ENCODE results near the gene CZIB. TPM values are rescaled to one million over a fixed set of nuclear protein-coding genes. Genes with fewer than 3 reads are reported as not detected.

The CZIB gene
- total and polyA plus RNA-seq, 2 of the 13 experiments (the other 11 are each of a cell fraction or from before 2014, with no cell fraction given), result 49.2 to 67.0 TPM

DNA sequence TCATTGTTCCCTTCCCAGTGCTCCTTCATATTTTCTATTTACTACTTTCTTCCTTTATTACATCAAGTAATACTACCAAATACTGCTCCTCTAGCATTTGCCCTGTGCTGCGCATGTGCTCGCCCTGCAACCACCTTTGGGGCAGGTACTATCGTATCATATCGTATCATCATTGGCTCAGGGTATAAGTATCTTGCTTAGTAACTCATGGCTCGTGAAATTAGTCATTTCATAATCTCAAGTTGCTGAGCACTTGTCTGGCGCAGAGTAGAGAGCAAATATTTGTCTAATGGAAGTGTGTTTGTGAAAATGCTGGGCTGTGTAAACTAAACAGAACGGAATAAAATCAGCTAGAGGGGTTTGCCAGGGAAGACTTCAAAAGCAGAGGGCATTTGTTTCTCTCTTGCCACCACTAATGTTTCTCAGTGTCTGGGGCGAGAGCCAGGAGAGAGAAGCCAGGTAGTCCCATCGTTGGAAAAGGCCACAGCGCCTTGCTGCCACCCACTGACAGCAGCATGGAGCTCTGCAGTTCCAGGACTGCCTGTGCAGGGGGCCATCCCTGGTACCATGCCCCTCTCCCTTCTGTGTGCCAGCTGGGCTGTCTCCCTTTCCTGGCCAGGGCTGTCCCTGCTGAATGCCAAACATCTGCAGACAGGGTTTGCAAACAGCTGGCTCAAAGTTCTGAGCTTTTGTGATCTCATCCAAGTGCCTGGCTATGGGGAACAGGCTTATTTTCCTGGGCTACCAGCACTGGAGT, 43.8 kb downstream of the CZIB start (continued):
- TF ChIP-seq, protein P1, sequence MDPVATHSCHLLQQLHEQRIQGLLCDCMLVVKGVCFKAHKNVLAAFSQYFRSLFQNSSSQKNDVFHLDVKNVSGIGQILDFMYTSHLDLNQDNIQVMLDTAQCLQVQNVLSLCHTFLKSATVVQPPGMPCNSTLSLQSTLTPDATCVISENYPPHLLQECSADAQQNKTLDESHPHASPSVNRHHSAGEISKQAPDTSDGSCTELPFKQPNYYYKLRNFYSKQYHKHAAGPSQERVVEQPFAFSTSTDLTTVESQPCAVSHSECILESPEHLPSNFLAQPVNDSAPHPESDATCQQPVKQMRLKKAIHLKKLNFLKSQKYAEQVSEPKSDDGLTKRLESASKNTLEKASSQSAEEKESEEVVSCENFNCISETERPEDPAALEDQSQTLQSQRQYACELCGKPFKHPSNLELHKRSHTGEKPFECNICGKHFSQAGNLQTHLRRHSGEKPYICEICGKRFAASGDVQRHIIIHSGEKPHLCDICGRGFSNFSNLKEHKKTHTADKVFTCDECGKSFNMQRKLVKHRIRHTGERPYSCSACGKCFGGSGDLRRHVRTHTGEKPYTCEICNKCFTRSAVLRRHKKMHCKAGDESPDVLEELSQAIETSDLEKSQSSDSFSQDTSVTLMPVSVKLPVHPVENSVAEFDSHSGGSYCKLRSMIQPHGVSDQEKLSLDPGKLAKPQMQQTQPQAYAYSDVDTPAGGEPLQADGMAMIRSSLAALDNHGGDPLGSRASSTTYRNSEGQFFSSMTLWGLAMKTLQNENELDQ (CRISPR knock-in tag; IDR thresholded peaks at IDR 0.05; ENCODE audit: borderline replicate concordance), result no peak
- TF ChIP-seq ZSCAN20 (CRISPR knock-in tag; IDR thresholded peaks at IDR 0.05; ENCODE audit: borderline replicate concordance) (no peak), ZNF777 (CRISPR knock-in tag; IDR thresholded peaks at IDR 0.05) (no peak), U2AF2 (IDR thresholded peaks at IDR 0.05; ENCODE audit: low read depth, low read length) (no peak), PHB2 (IDR thresholded peaks at IDR 0.05; ENCODE audit: partially characterized antibody) (no peak), NCOA2 (CRISPR knock-in tag; IDR thresholded peaks at IDR 0.05) (no peak), TCF7 (IDR thresholded peaks at IDR 0.05; ENCODE audit: low read depth) (no peak), NR1H2 (CRISPR knock-in tag; IDR thresholded peaks at IDR 0.05; ENCODE audit: borderline replicate concordance, low read depth) (no peak), ZBTB7A (CRISPR knock-in tag; IDR thresholded peaks at IDR 0.05) (no peak), ZNF143 (CRISPR knock-in tag; IDR thresholded peaks at IDR 0.05) (no peak), TCF7L2 (IDR thresholded peaks at IDR 0.05; ENCODE audit: low read depth, low read length) (no peak), MAX (IDR thresholded peaks at IDR 0.05) (peak; percentile 15; the same call in 1 of the 2 replicates), HNF1A (IDR thresholded peaks at IDR 0.05; ENCODE audit: low read depth) (no peak), HNF1A (CRISPR knock-in tag; IDR thresholded peaks at IDR 0.05; ENCODE audit: borderline replicate concordance) (no peak)
- TF ChIP-seq, protein P2, sequence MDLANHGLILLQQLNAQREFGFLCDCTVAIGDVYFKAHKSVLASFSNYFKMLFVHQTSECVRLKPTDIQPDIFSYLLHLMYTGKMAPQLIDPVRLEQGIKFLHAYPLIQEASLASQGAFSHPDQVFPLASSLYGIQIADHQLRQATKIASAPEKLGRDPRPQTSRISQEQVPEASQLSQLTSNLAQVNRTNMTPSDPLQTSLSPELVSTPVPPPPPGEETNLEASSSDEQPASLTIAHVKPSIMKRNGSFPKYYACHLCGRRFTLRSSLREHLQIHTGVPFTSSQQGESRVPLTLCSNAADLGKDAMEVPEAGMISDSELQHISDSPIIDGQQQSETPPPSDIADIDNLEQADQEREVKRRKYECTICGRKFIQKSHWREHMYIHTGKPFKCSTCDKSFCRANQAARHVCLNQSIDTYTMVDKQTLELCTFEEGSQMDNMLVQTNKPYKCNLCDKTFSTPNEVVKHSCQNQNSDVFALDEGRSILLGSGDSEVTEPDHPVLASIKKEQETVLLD (CRISPR knock-in tag; IDR thresholded peaks at IDR 0.05; ENCODE audit: low read depth), result no peak
- TF ChIP-seq, protein P3, sequence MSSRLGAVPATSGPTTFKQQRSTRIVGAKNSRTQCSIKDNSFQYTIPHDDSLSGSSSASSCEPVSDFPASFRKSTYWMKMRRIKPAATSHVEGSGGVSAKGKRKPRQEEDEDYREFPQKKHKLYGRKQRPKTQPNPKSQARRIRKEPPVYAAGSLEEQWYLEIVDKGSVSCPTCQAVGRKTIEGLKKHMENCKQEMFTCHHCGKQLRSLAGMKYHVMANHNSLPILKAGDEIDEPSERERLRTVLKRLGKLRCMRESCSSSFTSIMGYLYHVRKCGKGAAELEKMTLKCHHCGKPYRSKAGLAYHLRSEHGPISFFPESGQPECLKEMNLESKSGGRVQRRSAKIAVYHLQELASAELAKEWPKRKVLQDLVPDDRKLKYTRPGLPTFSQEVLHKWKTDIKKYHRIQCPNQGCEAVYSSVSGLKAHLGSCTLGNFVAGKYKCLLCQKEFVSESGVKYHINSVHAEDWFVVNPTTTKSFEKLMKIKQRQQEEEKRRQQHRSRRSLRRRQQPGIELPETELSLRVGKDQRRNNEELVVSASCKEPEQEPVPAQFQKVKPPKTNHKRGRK (CRISPR knock-in tag; IDR thresholded peaks at IDR 0.05), result no peak
- TF ChIP-seq, protein P4, sequence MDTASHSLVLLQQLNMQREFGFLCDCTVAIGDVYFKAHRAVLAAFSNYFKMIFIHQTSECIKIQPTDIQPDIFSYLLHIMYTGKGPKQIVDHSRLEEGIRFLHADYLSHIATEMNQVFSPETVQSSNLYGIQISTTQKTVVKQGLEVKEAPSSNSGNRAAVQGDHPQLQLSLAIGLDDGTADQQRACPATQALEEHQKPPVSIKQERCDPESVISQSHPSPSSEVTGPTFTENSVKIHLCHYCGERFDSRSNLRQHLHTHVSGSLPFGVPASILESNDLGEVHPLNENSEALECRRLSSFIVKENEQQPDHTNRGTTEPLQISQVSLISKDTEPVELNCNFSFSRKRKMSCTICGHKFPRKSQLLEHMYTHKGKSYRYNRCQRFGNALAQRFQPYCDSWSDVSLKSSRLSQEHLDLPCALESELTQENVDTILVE (CRISPR knock-in tag; IDR thresholded peaks at IDR 0.05), result no peak

All from HepG2 (cell line).